ENCODE data around the gene APBA1.

The APBA1 gene

GRCh38 chr9:69499407-69499806 is 172.8 kb downstream of the APBA1 start:
- Mint-ChIP-seq H3K27me3 (no peaks in the 10 kb centered on the region), H3K27ac (no peak overlapping the region), H3K4me1 (ENCODE audit: low read depth) (no peaks in the 10 kb centered on the region), H3K9me3 (no peaks in the 10 kb centered on the region), H3K36me3 (ENCODE audit: low read depth) (no peaks in the 10 kb centered on the region), H3K4me3 (no peak overlapping the region)
- intact Hi-C loops (cut with micrococcal nuclease) = no loop called here

DNA sequence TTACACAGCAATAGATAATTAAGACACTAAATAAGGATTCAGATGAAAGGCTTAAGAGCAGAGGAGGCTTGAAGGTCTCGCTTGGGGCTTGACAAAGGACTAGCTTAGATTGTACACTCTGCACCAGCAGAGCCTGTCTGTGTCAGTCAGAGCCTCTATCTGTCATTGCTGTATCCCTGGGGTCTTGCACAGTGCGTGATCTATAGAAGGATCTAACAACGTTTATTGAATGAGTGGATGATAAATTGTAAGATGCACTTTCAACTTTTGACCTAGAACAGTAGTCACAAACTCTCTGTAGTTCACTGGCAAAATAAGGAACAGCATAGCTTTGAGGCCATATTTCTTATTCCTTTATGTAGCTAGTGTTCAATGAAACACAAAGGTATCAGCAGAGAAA is 173.7 kb downstream of the APBA1 start:
- intact Hi-C loops (cut with micrococcal nuclease) = no loop called here

GRCh38 chr9:69497816-69498215 is 174.4 kb downstream of the APBA1 start:
- Mint-ChIP-seq H3K9me3 (no peaks in the 10 kb centered on the region), H3K27ac (no peak overlapping the region), H3K4me3 (no peak overlapping the region), H3K27me3 (no peaks in the 10 kb centered on the region), H3K36me3 (ENCODE audit: low read depth) (no peaks in the 10 kb centered on the region), H3K4me1 (ENCODE audit: low read depth) (no peaks in the 10 kb centered on the region)
- intact Hi-C loops (cut with micrococcal nuclease) = no loop called here

More for the DNA sequence above, 173.7 kb downstream of the APBA1 start:
- no peaks in the 10 kb centered on the region for H3K36me3 Mint-ChIP-seq (ENCODE audit: low read depth)
- no peaks in the 10 kb centered on the region for H3K4me1 Mint-ChIP-seq (ENCODE audit: low read depth)
- no peaks in the 10 kb centered on the region for H3K27me3 Mint-ChIP-seq
- H3K9me3 Mint-ChIP-seq = no peaks in the 10 kb centered on the region
- no peak overlapping the region for H3K4me3 Mint-ChIP-seq
- no peak overlapping the region for H3K27ac Mint-ChIP-seq

- Mint-ChIP-seq H3K4me1 (ENCODE audit: low read depth) (no peaks in the 10 kb centered on the region), H3K36me3 (ENCODE audit: low read depth) (no peaks in the 10 kb centered on the region), H3K27ac (no peak overlapping the region), H3K9me3 (no peaks in the 10 kb centered on the region), H3K27me3 (no peaks in the 10 kb centered on the region), H3K4me3 (no peak overlapping the region)
- intact Hi-C loops (cut with micrococcal nuclease) = no loop called here
Measured at GRCh38 chr9:69496846-69497450, 175.2 kb downstream of the APBA1 start.

- intact Hi-C loops (cut with micrococcal nuclease) = no loop called here
- no peaks in the 10 kb centered on the region for H3K9me3 Mint-ChIP-seq
- H3K36me3 Mint-ChIP-seq (ENCODE audit: low read depth) = no peaks in the 10 kb centered on the region
- no peaks in the 10 kb centered on the region for H3K4me1 Mint-ChIP-seq (ENCODE audit: low read depth)
- no peak overlapping the region for H3K27ac Mint-ChIP-seq
- H3K27me3 Mint-ChIP-seq = no peaks in the 10 kb centered on the region
- H3K4me3 Mint-ChIP-seq = no peak overlapping the region
Measured at GRCh38 chr9:69495296-69495695, 176.9 kb downstream of the APBA1 start.

DNA sequence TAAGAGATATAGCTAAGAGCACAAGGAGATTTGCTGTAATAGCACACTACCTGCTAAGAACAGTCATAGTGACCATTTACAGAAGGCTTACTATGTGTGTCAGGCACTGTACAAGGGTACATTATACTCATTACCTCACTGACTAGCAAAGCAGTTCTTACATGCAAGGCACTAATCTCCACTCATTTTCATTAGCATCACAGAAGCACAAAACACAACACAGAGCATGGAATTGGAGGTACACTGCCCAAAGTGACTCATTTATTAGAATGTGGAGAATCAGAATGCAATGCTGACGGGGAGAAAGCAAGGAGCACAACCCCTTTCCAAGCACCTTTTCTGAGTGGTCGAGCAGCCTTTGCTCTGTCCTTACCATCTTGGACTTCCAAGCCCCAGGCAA is 177.4 kb downstream of the APBA1 start:
- intact Hi-C loops (cut with micrococcal nuclease) = no loop called here

DNA sequence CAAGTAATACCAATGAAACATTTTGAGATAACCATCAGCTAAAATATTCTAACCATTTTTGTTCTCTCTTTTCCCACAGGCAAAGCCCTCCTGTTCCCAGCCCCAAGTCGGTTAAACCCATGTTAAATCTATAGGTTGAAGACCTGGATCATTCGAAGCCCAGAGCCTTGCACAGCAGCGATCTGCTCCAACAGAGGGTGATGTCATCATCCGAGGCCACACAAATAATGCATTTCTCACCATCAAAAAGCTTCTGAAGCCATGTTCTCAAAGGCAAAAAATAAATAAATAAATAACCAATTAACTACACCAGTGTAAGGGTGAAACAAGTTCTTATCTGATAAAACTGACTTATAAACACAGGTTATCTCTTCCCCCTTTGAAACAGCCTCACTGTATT is 178.0 kb downstream of the APBA1 start:
- intact Hi-C loops (cut with micrococcal nuclease) = no loop called here
- Mint-ChIP-seq H3K27ac (no peak overlapping the region), H3K9me3 (no peaks in the 10 kb centered on the region), H3K4me3 (no peak overlapping the region), H3K27me3 (no peaks in the 10 kb centered on the region), H3K4me1 (ENCODE audit: low read depth) (no peaks in the 10 kb centered on the region), H3K36me3 (ENCODE audit: low read depth) (no peaks in the 10 kb centered on the region)

More for the DNA sequence above, 177.4 kb downstream of the APBA1 start:
- Mint-ChIP-seq H3K36me3 (ENCODE audit: low read depth) (no peaks in the 10 kb centered on the region), H3K4me1 (ENCODE audit: low read depth) (no peaks in the 10 kb centered on the region), H3K9me3 (no peaks in the 10 kb centered on the region), H3K27ac (no peak overlapping the region), H3K27me3 (no peaks in the 10 kb centered on the region), H3K4me3 (no peak overlapping the region)

DNA sequence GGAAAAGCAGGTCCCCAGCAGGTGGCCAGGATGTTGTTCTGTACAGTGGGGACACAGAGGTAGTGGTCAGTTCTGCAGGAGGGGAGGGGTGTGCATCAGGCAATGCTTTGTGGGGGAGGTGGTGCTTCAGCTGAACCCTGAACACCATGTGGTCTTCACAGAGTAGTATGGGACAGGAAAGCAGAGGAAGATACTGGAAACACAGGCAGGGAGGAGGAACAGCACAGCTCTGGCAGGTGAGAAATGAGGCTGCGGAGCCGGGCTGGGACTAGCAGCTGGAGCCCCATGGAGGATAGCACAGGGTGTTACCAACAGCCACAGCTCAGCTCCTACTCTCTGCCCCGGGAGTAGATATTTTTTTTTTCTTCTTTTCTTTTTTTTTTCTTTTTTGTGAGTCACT is 185.7 kb downstream of the APBA1 start:
- Mint-ChIP-seq H3K9me3 (no peaks in the 10 kb centered on the region), H3K27me3 (no peaks in the 10 kb centered on the region), H3K27ac (no peak overlapping the region), H3K4me3 (no peak overlapping the region), H3K36me3 (ENCODE audit: low read depth) (no peaks in the 10 kb centered on the region), H3K4me1 (ENCODE audit: low read depth) (no peaks in the 10 kb centered on the region)
- intact Hi-C loops (cut with micrococcal nuclease) = no loop called here

DNA sequence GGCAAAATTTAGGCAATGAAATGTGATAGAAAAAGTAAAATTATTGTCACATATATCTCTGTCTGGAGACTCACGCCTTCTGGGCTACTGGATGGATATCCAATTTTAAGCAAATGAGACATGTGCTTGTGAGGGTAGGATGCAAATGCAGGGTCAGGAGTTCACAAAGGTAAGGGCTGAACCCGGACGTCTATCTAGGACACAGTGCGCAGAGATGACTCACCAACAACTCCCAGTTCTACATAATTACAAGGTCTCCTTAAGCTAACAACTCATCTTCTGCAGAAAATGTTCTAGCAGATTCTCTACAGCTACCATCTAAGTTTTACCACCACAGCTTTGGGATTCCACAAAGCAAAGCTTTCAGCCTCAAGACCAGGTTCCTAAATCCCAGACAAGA is 186.7 kb downstream of the APBA1 start:
- Mint-ChIP-seq H3K4me1 (ENCODE audit: low read depth) (no peaks in the 10 kb centered on the region), H3K36me3 (ENCODE audit: low read depth) (no peaks in the 10 kb centered on the region), H3K27ac (no peak overlapping the region), H3K27me3 (no peaks in the 10 kb centered on the region), H3K9me3 (no peaks in the 10 kb centered on the region), H3K4me3 (no peak overlapping the region)
- intact Hi-C loops (cut with micrococcal nuclease) = no loop called here

- Mint-ChIP-seq H3K27ac (no peak overlapping the region), H3K36me3 (ENCODE audit: low read depth) (no peaks in the 10 kb centered on the region), H3K9me3 (no peaks in the 10 kb centered on the region), H3K4me3 (no peak overlapping the region), H3K4me1 (ENCODE audit: low read depth) (no peaks in the 10 kb centered on the region), H3K27me3 (no peaks in the 10 kb centered on the region)
- intact Hi-C loops (cut with micrococcal nuclease) = no loop called here
Measured at GRCh38 chr9:69483886-69484422, 188.2 kb downstream of the APBA1 start.

DNA sequence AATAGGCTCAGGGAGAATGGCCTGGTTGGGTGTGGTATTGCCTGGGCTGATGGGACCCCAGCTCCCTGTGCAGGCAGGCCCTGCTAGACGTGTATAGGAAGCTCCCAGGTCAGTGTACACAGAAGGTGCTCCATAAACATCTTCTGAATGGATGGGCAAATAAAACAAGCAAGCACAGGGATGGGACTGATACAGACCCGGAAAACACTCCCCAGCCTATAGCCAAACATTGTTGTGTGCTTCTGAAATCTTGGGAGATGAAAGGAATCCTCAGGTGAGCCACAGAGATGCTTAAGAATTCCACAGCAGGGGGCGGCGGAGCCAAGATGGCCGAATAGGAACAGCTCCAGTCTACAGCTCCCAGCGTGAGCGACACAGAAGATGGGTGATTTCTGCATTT is 195.4 kb downstream of the APBA1 start:
- Mint-ChIP-seq H3K27me3 (peaks cover 1% of the 10 kb centered on the region), H3K9me3 (no peaks in the 10 kb centered on the region), H3K27ac (no peak overlapping the region), H3K4me1 (ENCODE audit: low read depth) (no peaks in the 10 kb centered on the region), H3K36me3 (ENCODE audit: low read depth) (no peaks in the 10 kb centered on the region), H3K4me3 (no peak overlapping the region)
- intact Hi-C loops (cut with micrococcal nuclease) = no loop called here

DNA sequence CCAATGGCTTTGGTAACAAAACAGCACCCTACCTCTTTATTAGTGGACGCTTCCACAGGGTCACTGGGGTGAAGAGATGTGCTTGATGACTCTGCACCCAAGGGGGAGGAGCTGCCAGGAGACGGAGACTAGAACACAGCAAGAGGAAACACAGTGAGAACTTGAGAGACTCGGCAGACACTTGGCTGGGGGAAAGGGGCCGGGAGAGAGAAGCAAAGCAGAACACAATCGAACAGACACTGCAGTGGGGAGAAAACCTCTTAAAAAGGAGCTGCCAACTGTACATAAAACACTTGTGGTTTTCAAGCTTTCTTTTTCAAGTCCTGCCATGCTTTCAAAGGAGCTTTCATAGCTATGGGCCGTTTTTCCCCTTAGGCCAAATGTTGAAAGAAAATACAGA is 196.2 kb downstream of the APBA1 start:
- Mint-ChIP-seq H3K4me3 (no peak overlapping the region), H3K9me3 (no peaks in the 10 kb centered on the region), H3K36me3 (ENCODE audit: low read depth) (no peaks in the 10 kb centered on the region), H3K27ac (no peak overlapping the region), H3K27me3 (peaks cover 1% of the 10 kb centered on the region), H3K4me1 (ENCODE audit: low read depth) (no peaks in the 10 kb centered on the region)
- intact Hi-C loops (cut with micrococcal nuclease) = no loop called here

GRCh38 chr9:69474821-69475220 is 197.3 kb downstream of the APBA1 start:
- intact Hi-C loops (cut with micrococcal nuclease) = no loop called here

DNA sequence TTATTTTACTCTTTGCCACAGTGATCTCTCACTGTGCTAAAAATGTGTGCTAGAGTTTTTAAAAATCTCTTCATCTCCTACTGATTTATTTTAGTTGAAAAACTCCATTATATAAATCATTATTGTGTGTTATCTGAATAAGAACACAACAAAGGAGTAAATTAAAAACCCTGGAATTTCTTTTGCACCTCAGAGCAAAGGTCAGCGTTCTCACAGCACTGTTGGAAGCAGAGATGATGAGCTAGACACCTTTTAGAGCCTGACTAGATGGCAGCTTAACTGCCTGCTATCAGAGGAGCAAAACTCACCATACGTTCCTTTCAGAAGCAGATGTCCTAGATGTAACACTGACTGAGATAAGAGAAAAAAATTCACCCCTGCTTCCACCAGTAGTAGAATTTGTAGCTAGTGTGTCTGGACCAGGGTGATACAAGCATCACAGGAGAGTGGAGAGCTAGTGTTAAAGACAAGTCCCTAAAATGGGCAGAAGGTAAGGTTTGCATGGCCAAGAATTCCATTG is 200.0 kb downstream of the APBA1 start:
- no peaks in the 10 kb centered on the region for H3K9me3 Mint-ChIP-seq
- peaks cover under 1% of the 10 kb centered on the region for H3K36me3 Mint-ChIP-seq (ENCODE audit: low read depth)
- intact Hi-C loops (cut with micrococcal nuclease) = no loop called here
- H3K27ac Mint-ChIP-seq = no peak overlapping the region
- H3K27me3 Mint-ChIP-seq = peaks cover 1% of the 10 kb centered on the region
- H3K4me1 Mint-ChIP-seq (ENCODE audit: low read depth) = no peaks in the 10 kb centered on the region
- no peak overlapping the region for H3K4me3 Mint-ChIP-seq

More at GRCh38 chr9:69474821-69475220, 197.3 kb downstream of the APBA1 start:
- Mint-ChIP-seq H3K4me3 (no peak overlapping the region), H3K9me3 (no peaks in the 10 kb centered on the region), H3K27ac (no peak overlapping the region), H3K36me3 (ENCODE audit: low read depth) (no peaks in the 10 kb centered on the region), H3K4me1 (ENCODE audit: low read depth) (no peaks in the 10 kb centered on the region), H3K27me3 (peaks cover 1% of the 10 kb centered on the region)

GRCh38 chr9:69471433-69471832 is 200.7 kb downstream of the APBA1 start:
- Mint-ChIP-seq H3K4me3 (no peak overlapping the region), H3K36me3 (ENCODE audit: low read depth) (peaks cover 8% of the 10 kb centered on the region), H3K9me3 (no peaks in the 10 kb centered on the region), H3K4me1 (ENCODE audit: low read depth) (no peaks in the 10 kb centered on the region), H3K27ac (no peak overlapping the region), H3K27me3 (peaks cover 1% of the 10 kb centered on the region)
- intact Hi-C loops (cut with micrococcal nuclease) = no loop called here

Data from dendritic cell treated with granulocyte-macrophage colony-stimulating factor and Interleukin-4, amounts not matched to agents 40 ng/mL and 50 ng/mL, for 4 days (primary cell).